Neuron (in vitro differentiated cells): ENCODE data around the gene SMG9.

Experiments
- H2AFZ ChIP-seq: one replicate; pipeline ENCODE4 v1.6.1; 2013; ENCODE audit warnings: low read depth, mild to moderate bottlenecking, inconsistent platforms, low read length, moderate library complexity
- H3K27me3 ChIP-seq: one replicate; pipeline ENCODE4 v1.6.1; 2013; ENCODE audit warnings: low read length; ENCODE audit not compliant: insufficient read depth
- H3K36me3 ChIP-seq: one replicate; pipeline ENCODE4 v1.6.1; 2013; ENCODE audit warnings: low read length; ENCODE audit not compliant: insufficient read depth
- H3K4me1 ChIP-seq: one replicate; pipeline ENCODE4 v1.6.1; 2013; ENCODE audit warnings: low read length; ENCODE audit not compliant: insufficient read depth
- H3K4me3 ChIP-seq: 2 replicates; pipeline ENCODE4 v1.5.1; 2013; ENCODE audit warnings: mild to moderate bottlenecking, low read length, moderate library complexity
- H3K9me3 ChIP-seq: one replicate; pipeline ENCODE4 v1.6.1; 2013; ENCODE audit warnings: low read length

SMG9 gene

DNA sequence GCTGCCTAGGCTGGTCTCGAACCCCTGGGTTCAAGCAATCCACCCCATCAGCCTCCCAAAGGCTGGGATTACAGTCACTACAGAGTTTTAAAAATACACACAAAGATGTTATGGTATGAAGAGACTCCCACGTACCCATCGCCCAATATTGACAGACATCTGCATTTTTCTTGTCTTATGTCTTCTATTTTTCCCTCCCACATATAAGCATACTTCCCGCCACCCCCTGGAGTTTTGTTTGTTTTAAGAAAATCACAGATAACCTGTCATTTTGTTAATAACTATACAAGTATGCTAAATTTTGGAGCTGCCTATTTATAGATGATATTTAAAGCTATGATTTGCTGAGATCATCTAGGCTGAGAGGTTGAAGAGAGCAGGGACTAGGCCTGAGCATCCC lies 6.2 kb upstream of the SMG9 start:
- H3K4me1 ChIP-seq: no peaks in the 10 kb centered on the region

DNA sequence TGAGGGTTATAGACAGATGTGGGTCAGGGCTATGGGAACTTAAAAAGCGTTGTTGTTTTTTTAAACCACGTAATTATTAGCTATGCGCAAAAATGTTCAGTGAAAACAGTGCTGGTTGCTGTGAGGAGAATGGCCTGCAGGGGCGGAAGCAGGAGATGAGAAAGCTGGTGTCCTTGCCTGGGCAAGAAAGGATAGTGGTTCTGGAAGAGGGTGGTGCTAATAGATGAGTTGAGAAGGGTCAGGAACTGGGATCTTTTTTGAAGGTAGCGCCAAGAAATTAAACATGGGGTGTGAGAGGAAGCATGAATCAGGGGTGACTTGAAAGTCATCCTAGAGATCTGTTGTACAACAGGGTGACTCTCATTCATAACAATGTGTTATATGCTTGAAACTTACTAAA lies 4.8 kb upstream of the SMG9 start:
- Histone ChIP-seq H3K4me3 (no peak overlapping the region), H3K4me1 (peaks cover 4% of the 10 kb centered on the region), H3K36me3 (no peaks in the 10 kb centered on the region), H3K27me3 (no peaks in the 10 kb centered on the region), H3K9me3 (no peaks in the 10 kb centered on the region), H2AFZ (no peak overlapping the region)

More for the DNA sequence above, 6.2 kb upstream of the SMG9 start:
- H2AFZ ChIP-seq: no peak overlapping the region
- H3K9me3 ChIP-seq: no peaks in the 10 kb centered on the region
- H3K27me3 ChIP-seq: no peaks in the 10 kb centered on the region
- no peak overlapping the region for H3K4me3 ChIP-seq
- no peaks in the 10 kb centered on the region for H3K36me3 ChIP-seq

DNA sequence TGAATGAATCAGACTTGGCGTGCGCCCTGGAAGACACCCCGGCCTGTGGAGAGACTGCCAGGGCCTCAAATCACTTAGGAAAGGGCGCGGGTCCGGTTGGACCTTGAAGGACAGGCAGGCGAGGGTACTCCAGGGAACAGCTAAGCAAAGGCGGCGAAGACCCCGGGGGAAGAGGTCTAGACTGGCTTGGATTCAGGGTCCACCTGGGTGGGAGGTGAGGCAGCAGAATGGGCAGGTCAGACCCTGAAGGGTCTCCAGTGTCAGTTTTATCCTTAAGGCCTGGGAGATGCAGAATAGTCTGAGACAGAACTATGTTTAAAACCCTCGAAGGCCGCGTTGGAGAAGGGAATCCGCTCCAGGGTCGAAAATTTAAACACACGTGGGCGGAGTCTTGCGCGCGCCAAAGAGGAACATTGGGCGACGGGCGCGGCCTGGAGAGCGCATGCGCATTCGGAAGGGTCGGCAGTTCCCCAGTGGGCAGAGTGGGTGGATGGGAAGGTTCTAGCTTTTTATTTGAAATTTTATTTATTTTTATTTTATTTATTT lies 567 bp upstream of the SMG9 start:
- H3K4me1 ChIP-seq: peaks cover 10% of the 10 kb centered on the region
- H3K9me3 ChIP-seq: no peaks in the 10 kb centered on the region
- peaks cover 15% of the 10 kb centered on the region for H3K36me3 ChIP-seq
- peak overlapping the region; percentile 91 for H3K4me3 ChIP-seq
- peak overlapping the region; percentile 98 for H2AFZ ChIP-seq
- no peaks in the 10 kb centered on the region for H3K27me3 ChIP-seq

DNA sequence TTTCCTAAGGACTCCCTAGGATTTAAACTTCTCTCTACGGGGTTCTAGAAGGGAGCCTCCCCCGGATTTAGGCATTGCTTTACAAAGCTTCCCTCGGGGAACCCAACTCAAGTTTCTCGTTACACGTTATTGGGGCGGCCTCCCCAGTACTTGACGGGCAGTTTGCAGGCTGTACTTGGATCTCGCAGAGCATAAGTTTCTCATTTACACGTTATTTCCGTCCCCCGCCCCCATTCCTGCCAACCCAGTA lies 584 bp downstream of the SMG9 start:
- Histone ChIP-seq H3K36me3 (peaks cover 24% of the 10 kb centered on the region), H3K4me3 (peak overlapping the region; percentile 91)

DNA sequence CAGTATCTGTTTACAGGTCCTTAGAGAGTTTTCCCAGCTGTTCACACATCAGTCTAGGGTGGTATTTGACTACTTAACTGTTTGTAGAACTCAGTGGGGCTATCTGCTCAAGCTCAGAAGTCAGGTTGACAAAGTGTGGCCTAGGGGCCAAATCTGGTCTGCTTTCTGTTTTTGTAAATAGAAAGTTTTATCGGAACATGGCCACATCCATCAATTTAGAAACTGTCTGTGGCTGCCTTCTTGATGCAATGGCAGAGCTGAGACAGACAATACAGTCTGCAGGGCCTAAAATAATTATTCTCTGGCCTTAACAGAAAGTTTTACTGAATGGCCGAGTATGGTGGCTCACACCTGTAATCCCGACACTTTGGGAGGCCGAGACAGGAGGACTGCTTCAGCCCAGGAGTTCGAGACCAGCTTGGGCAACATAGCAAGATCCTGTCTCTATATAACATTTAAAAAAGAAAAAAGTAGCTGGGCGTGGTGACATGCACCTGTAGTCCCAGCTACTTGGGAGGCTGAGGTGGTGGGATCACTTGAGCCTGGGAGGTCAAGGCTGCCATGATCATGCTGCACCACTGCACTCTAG lies 2.4 kb downstream of the SMG9 start:
- no peaks in the 10 kb centered on the region for H3K9me3 ChIP-seq
- H3K27me3 ChIP-seq: no peaks in the 10 kb centered on the region
- H3K4me1 ChIP-seq: peaks cover 10% of the 10 kb centered on the region
- no peak overlapping the region for H3K4me3 ChIP-seq
- H3K36me3 ChIP-seq: peaks cover 41% of the 10 kb centered on the region
- no peak overlapping the region for H2AFZ ChIP-seq

More for the DNA sequence above, 584 bp downstream of the SMG9 start:
- H3K27me3 ChIP-seq: no peaks in the 10 kb centered on the region
- peaks cover 10% of the 10 kb centered on the region for H3K4me1 ChIP-seq
- H3K9me3 ChIP-seq: no peaks in the 10 kb centered on the region
- H2AFZ ChIP-seq: peak overlapping the region; percentile 98

DNA sequence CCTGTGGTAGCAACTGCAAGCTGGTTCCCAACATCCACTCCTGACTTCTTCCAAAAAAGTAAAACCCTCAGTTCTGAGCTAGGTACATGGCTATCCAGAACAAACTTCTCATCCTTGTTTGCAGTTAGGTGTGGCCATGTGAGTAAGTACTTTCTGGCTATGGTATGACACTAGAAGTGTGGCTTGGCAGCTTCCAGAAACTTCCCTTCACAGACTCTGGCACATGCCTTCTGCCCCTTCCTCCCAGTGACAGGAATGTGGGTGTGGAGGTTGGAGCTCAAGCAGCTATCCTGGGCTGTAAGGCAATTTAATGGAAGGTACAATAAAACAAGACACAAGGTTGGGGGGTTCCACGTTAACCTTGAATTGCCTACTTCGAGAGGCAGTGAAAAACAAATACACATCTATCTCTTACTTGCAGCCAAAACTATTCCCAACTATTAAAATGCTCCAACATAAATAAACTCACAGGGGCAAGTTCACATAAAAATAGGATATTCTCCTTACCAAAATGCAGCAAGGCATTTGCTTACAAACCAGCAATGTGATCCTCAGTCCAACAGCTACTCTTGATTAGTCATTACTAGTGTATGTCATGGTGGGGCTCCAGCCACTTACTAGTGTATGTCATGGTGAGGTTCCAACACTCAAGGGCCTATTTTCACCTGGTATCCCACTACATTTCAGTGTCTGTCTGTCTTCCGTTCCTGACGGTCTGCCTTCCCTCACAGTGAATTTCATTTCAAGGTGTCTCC lies 3.1 kb downstream of the SMG9 start:
- H3K4me3 ChIP-seq: no peak overlapping the region
- H3K4me1 ChIP-seq: peaks cover 10% of the 10 kb centered on the region
- H2AFZ ChIP-seq: no peak overlapping the region
- H3K36me3 ChIP-seq: peaks cover 48% of the 10 kb centered on the region
- no peaks in the 10 kb centered on the region for H3K9me3 ChIP-seq
- H3K27me3 ChIP-seq: no peaks in the 10 kb centered on the region

DNA sequence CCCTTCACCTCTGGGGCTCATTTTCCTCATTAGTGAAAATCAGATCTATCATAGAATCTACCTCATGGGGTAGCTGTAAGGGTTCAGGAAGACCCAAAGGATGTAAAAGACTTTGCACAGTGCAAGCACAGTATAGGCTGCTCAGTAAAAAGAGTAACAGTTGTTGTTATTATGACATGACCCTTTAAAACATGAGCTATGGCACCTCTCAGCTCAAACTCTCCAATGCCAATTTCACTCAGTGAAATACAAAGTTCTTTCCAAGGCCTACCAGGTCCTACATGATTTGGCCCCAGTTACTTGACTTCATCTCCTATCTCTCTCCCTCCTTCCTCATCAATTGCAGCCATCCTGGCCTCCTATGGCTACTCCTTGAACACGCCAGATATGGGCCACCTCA lies 4.9 kb downstream of the SMG9 start:
- no peak overlapping the region for H3K4me3 ChIP-seq
- no peaks in the 10 kb centered on the region for H3K27me3 ChIP-seq
- H2AFZ ChIP-seq: no peak overlapping the region
- no peaks in the 10 kb centered on the region for H3K9me3 ChIP-seq
- H3K4me1 ChIP-seq: peaks cover 7% of the 10 kb centered on the region
- H3K36me3 ChIP-seq: peaks cover 60% of the 10 kb centered on the region

DNA sequence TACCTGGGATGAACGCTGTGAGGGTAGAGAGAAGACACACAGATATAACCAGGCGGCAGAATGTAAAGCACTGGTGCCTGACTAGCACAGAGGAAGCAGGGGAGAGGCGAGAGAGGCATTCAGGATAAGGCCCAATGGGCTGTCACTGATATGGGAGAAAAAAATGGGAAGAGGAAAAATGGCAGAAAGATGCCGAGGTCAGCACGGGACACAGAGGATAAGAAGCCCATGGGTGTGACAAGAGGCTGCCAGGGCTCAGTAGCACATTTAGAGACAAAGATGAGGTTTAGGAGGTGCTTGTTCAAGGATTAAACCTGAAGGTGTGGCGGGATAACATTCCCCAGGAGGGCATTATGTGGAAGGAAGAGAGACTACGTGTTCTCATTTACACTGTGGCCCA lies 5.6 kb downstream of the SMG9 start:
- H3K36me3 ChIP-seq: peaks cover 67% of the 10 kb centered on the region
- no peaks in the 10 kb centered on the region for H3K27me3 ChIP-seq
- no peak overlapping the region for H2AFZ ChIP-seq
- no peak overlapping the region for H3K4me3 ChIP-seq
- peaks cover 6% of the 10 kb centered on the region for H3K4me1 ChIP-seq
- H3K9me3 ChIP-seq: no peaks in the 10 kb centered on the region

DNA sequence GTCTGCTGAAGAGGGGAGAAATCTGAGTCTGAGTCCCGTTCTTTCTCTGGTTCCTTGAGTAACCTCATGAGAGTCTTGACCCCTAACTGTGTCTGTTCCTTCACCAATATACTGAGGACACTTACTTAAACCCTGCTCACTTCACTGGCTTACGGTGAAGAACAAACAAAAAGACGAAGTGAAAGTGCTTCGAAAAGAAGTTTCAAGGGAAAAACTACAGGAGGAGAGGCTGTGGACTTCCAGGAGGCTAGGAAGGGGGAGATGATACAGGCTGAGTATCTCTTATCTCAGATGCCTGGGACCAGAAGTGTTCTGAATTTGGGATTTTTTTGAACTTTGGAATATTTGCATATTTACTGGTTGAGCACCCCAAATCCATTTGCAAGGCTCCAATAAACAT lies 6.1 kb downstream of the SMG9 start:
- H3K27me3 ChIP-seq: no peaks in the 10 kb centered on the region
- no peak overlapping the region for H3K4me3 ChIP-seq
- no peaks in the 10 kb centered on the region for H3K9me3 ChIP-seq
- H2AFZ ChIP-seq: no peak overlapping the region
- H3K36me3 ChIP-seq: peaks cover 72% of the 10 kb centered on the region
- H3K4me1 ChIP-seq: peaks cover 2% of the 10 kb centered on the region

DNA sequence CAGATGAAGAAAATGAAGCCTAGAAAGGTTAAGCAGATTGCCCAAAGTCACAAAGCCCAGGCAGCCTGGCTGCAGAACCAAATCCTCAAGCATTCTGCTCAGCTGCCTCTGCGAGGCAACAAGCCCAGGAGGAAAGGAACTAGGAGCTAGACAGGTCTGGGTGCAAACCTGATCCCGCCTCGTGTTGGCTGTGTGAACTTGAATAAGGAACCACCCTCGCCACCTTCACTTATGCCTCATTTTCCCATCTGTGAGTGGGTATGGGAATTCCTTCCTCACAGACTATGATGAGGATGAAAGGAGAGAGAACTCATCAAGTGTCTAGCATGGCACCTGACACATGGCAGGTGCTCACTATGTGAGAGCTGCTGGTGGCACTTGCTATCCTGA lies 6.6 kb downstream of the SMG9 start:
- Histone ChIP-seq H3K4me1 (no peaks in the 10 kb centered on the region), H3K27me3 (no peaks in the 10 kb centered on the region), H2AFZ (no peak overlapping the region), H3K4me3 (no peak overlapping the region), H3K9me3 (no peaks in the 10 kb centered on the region), H3K36me3 (peaks cover 77% of the 10 kb centered on the region)

DNA sequence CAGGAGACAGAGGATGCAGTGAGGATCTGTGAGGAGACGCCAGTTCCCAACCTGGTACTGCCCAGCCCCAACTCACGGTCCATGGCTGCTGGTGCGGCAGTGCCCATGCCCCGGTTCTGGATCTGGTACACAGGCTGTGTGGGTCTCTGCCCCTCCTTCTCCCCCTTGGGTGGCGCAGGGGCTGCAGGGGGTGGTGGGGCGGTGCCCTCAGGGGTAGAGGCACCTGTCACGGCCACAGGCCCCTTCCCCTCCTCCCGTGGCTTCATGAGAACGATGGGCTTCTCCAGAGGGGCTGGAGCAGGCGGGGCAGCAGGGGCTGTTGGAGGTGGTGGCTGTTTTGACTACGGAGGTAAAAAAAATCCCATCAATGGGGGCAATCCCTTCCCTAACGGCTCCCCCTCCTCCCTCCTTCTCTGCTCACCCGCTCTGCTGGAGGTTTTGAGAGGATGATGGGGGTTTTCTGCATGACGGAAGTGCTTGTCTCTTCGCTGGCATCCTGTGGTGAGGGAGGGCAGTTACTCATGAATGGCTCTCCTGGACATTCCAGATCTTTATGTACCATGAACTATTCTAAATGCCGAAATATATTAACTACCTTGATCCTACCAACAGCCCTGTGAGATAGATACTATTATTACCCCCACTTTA lies 7.1 kb downstream of the SMG9 start:
- peaks cover 79% of the 10 kb centered on the region for H3K36me3 ChIP-seq
- no peak overlapping the region for H3K4me3 ChIP-seq
- no peak overlapping the region for H2AFZ ChIP-seq
- no peaks in the 10 kb centered on the region for H3K27me3 ChIP-seq
- H3K4me1 ChIP-seq: no peaks in the 10 kb centered on the region
- no peaks in the 10 kb centered on the region for H3K9me3 ChIP-seq

DNA sequence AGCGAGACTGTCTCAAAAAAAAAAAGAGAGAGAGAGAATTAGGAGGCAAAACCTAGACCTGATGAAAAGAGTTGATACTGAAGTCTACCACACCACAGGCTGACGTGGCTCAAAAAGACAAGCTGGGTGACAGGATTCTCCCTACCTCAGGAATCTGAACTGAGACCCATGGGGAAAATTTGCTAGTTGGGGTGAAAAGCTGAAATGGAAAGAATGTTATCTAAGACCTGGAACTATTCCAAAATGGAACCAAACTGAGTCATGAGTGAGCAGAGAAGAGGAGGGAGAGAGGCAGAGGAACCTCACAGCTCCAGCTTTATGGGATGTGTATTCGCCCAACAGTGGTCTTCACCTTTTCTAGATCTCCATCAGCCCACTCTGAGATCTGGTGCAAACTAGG lies 11.7 kb downstream of the SMG9 start:
- Histone ChIP-seq H3K27me3 (no peaks in the 10 kb centered on the region), H2AFZ (no peak overlapping the region), H3K36me3 (peaks cover 83% of the 10 kb centered on the region), H3K4me1 (no peaks in the 10 kb centered on the region), H3K4me3 (no peak overlapping the region), H3K9me3 (no peaks in the 10 kb centered on the region)

DNA sequence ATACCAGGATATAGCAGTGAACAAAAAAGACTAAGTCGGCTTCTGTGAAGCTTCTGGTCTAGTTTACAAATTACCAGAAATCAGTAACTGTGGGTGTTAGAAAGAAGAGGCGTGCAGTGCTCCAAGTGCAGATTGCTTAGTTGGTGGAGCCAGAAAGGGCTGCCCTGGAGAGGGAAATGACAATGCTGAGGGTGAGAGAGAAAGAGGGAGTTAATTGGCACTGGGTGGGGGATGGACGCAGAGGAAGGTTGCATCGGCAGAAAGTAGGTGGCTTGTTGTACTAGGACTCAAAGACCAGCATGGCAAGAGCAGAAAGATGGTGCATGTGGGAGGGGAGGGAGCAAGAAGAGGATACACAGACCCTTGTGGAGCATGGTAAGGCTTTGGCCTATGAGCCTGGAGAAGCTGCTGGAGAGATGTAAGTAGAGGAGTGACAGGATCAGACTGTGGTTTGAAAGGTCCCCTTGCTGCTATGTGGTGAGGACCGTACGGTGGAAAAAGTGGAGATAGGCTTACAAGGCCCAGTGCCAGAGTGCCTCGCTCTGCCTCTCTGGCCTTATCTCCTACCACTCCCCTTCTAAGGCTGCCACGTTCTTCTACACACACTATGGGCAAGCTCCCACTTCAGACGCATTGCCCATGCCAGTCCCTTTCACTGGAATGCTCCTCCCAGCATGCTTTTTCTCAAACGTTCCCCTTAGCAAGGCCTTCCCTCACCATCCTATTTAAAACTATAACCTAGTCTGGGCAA lies 13.5 kb downstream of the SMG9 start:
- Histone ChIP-seq H3K4me1 (no peaks in the 10 kb centered on the region), H3K36me3 (peaks cover 82% of the 10 kb centered on the region), H3K4me3 (no peak overlapping the region), H3K9me3 (no peaks in the 10 kb centered on the region), H2AFZ (no peak overlapping the region), H3K27me3 (no peaks in the 10 kb centered on the region)
